Measurements from ENCODE around the gene LCN15. TPM values are rescaled to one million over a fixed set of nuclear protein-coding genes. Genes with fewer than 3 reads are reported as not detected.

Gene LCN15
- total and polyA plus RNA-seq, 2 experiments from 2014 or later, result 0.77 TPM; not detected in 1

DNA sequence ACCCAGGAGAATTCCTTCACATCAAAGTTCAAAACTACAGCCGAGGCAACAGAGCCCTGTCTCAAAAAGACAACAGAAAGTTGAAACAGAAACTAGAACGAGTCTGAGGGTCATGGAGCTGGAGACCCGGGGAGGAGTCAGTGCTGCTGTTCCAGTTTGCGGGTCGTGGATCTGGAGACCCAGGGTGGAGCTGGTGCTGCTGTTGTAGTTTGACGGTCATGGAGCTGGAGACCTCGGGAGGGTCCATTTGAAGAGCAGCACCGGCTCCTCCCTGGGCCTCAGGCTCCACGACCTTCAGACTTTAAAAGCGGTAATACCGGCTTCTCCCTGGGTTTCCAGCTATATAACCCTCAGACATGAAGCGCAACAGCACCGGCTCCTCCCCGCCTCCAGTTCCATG, 13.0 kb upstream of the LCN15 start:
- no peaks in the 10 kb centered on the region for H3K36me3 ChIP-seq
- no peaks in the 10 kb centered on the region for H3K4me1 ChIP-seq (ENCODE audit: low read depth)
- TF ChIP-seq, protein P1, sequence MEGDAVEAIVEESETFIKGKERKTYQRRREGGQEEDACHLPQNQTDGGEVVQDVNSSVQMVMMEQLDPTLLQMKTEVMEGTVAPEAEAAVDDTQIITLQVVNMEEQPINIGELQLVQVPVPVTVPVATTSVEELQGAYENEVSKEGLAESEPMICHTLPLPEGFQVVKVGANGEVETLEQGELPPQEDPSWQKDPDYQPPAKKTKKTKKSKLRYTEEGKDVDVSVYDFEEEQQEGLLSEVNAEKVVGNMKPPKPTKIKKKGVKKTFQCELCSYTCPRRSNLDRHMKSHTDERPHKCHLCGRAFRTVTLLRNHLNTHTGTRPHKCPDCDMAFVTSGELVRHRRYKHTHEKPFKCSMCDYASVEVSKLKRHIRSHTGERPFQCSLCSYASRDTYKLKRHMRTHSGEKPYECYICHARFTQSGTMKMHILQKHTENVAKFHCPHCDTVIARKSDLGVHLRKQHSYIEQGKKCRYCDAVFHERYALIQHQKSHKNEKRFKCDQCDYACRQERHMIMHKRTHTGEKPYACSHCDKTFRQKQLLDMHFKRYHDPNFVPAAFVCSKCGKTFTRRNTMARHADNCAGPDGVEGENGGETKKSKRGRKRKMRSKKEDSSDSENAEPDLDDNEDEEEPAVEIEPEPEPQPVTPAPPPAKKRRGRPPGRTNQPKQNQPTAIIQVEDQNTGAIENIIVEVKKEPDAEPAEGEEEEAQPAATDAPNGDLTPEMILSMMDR (IDR thresholded peaks at IDR 0.05; ENCODE audit: low read depth, low read length), result no peak
- no peak overlapping the region for H3K4me3 ChIP-seq
- no peak overlapping the region for H3K27ac ChIP-seq
- no peaks in the 10 kb centered on the region for H3K27me3 ChIP-seq
- no peak for DNase-seq (ENCODE audit: low read depth in 1 of 2, low spot score in 1 of 2)
- H3K9me3 ChIP-seq (ENCODE audit: low read depth), result no peaks in the 10 kb centered on the region

DNA sequence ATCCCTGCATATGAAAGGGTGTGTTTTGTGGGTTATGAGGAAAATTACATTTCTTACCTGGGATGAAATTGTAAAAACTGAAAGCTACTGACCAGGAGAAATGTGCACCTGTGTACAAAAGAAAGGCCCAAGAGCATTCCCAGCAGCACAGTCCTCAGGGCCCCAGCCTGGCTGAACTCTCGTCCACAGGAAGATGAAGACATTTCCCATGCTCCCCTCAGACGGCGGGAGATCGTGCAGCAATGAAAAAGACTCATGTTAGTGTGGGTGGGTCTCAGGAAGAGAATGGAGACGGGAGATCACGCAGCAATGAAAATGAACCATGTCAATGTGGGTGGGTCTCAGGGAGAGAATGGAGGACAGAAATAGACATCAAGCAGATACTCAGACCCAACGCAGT, 12.6 kb upstream of the LCN15 start:
- Histone ChIP-seq H3K27ac (no peak overlapping the region), H3K27me3 (no peaks in the 10 kb centered on the region), H3K4me3 (no peak overlapping the region), H3K4me1 (ENCODE audit: low read depth) (no peaks in the 10 kb centered on the region), H3K9me3 (ENCODE audit: low read depth) (no peaks in the 10 kb centered on the region), H3K36me3 (no peaks in the 10 kb centered on the region)
- DNase-seq (ENCODE audit: low read depth in 1 of 2, low spot score in 1 of 2), result no peak
- TF ChIP-seq, protein P1 (IDR thresholded peaks at IDR 0.05; ENCODE audit: low read depth, low read length), result no peak

DNA sequence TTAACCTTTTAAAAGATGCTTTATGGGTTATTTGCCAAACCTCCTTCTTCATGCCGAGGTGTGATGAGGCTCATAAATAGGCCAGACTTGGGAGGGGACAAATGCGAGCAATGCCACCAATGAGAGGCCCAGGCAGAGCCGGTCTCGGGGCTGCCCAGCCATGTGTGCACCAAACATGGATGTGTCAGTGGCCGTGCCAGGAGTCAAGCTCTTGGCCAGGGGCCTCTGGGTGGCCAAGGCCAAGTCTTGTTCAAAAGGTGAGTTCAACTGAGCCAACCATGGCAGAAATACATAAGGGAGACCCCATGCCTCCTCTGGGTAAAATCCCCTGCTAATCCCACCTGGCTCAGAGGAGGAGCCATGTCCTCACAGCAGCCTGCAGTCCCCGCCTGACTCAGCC, 10.9 kb upstream of the LCN15 start:
- Histone ChIP-seq H3K36me3 (no peaks in the 10 kb centered on the region), H3K9me3 (ENCODE audit: low read depth) (no peaks in the 10 kb centered on the region), H3K4me1 (ENCODE audit: low read depth) (no peaks in the 10 kb centered on the region), H3K27me3 (no peaks in the 10 kb centered on the region), H3K27ac (no peak overlapping the region), H3K4me3 (no peak overlapping the region)
- DNase-seq (ENCODE audit: low read depth in 1 of 2, low spot score in 1 of 2), result no peak
- TF ChIP-seq, protein P1 (IDR thresholded peaks at IDR 0.05; ENCODE audit: low read depth, low read length), result no peak

DNA sequence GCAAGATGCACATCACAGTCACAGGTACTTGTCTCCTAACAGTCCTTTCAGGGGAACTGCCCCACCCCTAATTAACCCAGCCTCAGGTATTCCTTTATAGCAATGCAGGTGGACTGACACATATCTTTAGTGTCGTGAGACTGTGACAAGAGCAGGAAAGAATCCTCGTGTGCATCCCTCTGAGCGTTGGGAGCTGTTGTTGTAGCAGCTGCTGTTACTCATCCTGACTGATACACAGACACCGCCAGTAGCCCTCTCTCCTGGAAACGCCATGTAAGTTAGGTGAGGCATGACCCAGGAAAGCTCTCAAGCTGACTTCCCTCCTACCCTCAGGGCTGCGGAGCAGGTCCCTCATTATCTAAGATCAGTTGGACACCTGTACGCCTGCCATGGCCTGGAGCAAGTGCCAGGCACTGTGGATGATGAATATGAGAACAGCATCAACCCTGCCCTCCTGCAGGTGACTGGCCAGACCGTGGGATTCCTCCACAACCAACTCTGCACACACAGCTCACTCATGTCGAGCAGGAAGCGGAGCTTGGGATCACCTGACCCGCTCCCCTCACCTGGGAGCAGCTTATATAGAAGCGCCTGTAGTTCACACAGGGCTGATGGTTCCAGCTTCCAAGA, 10.2 kb upstream of the LCN15 start:
- Histone ChIP-seq H3K27me3 (no peaks in the 10 kb centered on the region), H3K27ac (no peak overlapping the region), H3K36me3 (no peaks in the 10 kb centered on the region), H3K4me1 (ENCODE audit: low read depth) (no peaks in the 10 kb centered on the region), H3K4me3 (no peak overlapping the region), H3K9me3 (ENCODE audit: low read depth) (no peaks in the 10 kb centered on the region)
- TF ChIP-seq, protein P1 (IDR thresholded peaks at IDR 0.05; ENCODE audit: low read depth, low read length), result no peak
- DNase-seq (ENCODE audit: low read depth in 1 of 2, low spot score in 1 of 2), result no peak

DNA sequence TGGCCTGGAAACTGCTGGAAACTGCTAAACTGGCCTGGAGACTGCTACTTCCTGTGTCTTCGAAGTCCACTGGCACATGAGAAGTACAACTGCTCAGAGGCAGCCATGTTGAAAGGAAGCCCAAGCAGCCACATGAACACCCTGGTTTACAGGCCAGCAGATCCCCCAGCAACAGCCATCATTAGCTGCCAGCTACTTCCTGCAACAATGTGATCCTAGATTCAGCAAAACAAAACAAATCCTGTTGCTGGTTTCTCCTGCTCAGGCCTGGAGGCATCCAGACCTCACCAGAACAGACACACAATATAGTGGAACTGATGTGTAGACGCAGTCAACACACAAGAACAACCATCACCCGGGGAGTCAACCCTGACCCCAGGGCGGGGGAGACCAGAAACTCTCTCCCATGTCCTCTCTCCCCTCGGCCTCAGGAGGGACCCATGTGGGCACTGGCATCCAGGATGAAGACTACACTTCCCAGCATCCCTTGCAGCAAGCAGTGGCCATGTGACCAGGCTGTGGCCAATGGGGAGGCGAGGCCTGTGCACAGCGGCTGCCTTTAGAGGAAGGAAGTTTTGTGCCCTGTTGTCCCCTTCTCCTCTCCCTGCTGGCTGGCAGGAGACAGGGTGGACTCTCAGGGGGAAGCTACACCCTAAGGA, 9.2 kb upstream of the LCN15 start:
- Histone ChIP-seq H3K36me3 (no peaks in the 10 kb centered on the region), H3K27ac (no peak overlapping the region), H3K9me3 (ENCODE audit: low read depth) (no peaks in the 10 kb centered on the region), H3K4me1 (ENCODE audit: low read depth) (no peaks in the 10 kb centered on the region), H3K27me3 (no peaks in the 10 kb centered on the region), H3K4me3 (no peak overlapping the region)
- DNase-seq (ENCODE audit: low read depth in 1 of 2, low spot score in 1 of 2), result peak in 1 of 2 donors; percentile 32
- TF ChIP-seq, protein P1 (IDR thresholded peaks at IDR 0.05; ENCODE audit: low read depth, low read length), result no peak

Measured in cardiac muscle cell (in vitro differentiated cells and primary cell).